ENCODE data around the gene FBXL12.
"Not testable (repeated sequence)": the region's sequence is repeated elsewhere in the genome, so short reads cannot be mapped to it uniquely, and the experiment has no call there.

Gene FBXL12

DNA sequence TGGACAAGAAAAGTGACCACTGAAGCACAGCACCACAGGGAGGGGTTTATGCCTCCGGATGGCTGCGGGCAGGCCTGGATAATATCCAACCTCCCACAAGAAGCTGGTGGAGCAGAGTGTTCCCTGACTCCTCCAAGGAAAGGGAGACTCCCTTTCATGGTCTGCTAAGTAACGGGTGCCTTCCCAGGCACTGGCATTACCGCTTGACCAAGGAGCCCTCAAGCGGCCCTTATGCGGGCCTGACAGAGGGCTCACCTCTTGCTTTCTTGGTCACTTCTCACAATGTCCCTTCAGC lies 27.9 kb downstream of the FBXL12 start:
- not testable (repeated sequence) for FAIRE-seq

DNA sequence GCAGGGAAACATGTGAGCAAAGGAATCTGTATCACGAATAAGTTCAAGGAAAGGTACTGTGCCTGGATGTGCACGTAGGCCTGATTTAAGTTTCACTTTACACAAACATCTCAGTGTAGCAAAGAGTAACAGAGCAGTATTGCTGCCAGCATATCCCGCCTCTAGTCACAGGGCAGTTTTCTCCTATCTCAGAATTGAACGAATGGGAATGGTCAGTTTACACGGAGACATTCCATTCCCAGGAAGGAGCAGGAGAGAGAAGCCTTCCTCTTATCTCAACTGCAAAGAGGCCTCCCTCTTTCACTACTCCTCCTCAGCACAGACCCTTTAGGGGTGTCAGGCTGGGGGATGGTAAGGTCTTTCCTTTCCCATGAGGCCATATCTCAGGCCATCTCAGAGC lies 29.3 kb downstream of the FBXL12 start:
- FAIRE-seq, result not testable (repeated sequence)

DNA sequence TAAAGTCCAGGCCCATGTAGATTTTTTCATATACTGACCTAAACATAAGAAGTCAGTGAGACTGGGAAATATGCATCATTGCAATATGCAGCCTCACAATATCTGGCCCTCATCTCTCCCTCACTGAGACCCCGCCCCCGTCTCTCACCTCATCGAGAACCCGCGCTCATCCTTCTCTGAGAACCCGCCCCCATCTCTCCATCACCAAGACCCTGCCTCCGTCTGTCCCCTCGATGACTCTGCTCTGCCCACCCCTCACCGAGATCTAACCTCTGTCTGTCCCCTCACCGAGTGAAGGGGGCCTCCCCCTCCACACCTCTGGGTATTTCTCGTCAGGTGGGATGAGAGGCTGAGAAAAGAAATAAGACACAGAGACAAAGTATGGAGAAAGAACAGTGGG lies 29.8 kb downstream of the FBXL12 start:
- FAIRE-seq, result no peak

DNA sequence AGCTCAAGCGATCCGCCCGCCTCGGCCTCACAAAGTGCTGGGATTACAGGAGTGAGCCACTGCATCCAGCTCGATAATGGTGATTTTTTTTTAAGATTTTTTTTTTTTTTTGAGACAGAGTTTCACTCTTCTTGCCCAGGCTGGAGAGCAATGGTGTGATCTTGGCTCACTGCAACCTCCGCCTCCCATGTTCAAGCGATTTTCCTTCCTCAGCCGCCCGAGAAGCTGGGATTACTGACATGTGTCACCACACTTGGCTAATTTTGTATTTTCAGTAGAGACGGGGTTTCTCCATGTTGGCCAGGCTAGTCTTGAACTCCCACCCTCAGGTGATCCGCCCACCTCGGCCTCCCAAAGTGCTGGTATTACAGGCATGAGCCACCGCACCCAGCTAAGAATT lies 30.3 kb downstream of the FBXL12 start:
- not testable (repeated sequence) for FAIRE-seq

DNA sequence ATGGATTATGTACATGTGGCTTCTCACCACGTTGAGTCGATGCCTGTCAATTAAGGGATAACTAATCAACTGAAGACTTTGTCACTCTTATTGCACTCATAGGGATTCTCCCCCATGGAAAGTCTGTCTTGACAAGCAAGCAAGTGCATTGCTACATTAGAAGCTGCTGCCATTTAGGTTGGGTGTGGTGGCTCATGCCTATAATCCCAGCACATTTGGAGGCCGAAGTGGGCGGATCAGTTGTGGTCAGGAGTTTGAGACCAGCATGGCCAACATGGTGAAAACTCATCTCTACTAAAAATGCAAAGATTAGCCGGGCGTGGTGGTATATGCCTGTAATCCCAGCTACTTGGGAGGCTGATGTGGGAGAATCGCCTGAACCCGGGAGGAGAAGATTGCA lies 32.1 kb downstream of the FBXL12 start:
- FAIRE-seq, result no peak

DNA sequence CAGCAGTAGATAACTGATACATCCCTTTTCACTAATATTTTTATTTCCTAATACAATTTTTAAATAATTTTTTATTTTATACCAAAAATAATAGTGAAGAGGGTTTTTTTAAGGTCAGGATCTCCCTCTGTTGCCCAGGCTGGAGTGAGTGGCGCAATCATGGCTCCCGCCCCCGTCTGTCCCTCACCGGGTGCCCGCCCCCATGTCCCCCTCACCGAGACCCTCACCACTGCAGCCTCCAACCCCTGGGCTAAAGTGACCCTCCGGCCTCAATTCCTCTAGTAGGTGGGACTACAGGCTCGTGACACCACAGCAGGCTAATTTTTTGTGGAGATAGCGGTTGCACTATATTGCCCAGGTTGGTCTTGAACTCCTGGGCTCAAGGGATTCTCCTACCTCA lies 32.5 kb downstream of the FBXL12 start:
- no peak for FAIRE-seq

DNA sequence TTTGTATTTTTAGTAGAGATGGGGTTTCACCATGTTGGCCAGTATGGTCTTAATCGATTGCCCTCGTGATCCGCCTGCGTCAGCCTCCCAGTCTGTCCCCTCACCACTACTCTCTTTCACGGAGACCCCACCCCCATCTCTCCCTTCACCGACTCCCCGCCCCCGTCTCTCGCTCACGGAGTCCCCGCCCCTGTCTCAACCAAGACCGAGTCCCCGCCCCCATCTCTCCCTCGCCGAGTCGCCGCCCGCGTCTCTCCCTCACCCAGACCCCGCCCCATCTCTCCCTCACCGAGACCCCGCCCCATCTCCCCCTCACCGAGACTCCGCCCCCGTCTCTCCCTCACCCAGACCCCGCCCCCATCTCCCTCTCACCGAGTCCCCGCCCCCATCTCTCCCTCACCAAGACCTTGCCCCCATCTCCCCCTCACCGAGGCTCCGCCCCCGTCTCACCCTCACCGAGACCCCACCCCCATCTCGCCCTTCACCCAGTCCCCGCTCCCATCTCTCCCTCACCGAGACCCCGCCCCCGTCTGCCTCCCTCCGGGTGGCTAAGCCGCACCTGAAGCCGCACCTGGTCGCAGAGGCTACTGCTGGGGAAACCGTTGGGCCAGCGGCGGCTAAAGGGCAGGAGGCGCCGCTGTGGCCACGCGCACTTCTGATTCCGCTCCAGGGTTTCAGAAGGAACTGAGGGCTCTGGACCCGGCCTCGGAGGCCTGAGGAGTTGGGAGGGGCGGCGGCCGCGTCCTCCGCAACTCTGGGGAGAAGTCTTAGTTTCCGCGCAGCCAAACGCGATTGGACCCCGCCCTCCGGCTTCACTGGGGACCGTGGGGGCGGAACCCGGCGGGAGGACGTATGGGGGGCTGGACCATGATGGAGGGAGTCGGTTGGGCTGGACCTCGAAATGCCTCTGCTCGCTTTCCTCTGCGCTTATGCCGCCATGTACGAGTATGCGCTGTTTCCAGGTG lies 33.2 kb downstream of the FBXL12 start:
- no peak for FAIRE-seq

DNA sequence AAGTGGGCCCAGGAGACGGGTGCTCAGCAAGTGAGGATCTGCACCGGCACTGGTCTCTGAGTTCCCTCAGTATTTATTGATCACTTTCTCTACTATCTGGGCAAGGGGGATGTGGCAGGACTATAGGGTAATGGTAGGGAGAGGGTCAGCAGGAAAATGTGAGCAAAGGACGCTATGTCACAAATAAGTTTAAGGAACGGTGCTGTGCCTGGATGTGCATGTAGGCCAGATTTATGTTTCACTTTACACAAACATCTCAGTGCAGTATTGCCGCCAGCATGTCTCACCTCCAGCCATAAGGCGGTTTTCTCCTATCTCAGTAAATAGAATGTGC lies 34.7 kb downstream of the FBXL12 start:
- not testable (repeated sequence) for FAIRE-seq

DNA sequence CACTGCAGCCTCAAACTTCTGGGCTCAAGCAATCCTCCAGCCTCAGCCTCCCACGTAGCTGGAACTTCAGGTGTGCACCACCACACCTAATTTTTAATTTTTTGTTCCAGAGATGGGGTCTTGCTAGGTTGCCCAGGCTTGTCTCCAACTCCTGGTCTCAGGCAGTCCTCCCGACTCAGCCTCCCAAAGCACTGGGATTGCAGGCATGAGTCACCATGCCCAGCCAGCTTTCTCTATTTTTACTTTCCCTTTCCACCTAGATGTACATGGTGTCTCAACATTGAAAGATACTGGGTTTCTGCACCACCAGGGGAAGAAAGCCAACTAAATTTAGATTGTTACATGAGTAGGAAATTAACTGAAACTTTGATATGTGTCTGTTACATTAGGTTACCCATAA lies 36.5 kb downstream of the FBXL12 start:
- no peak for FAIRE-seq

DNA sequence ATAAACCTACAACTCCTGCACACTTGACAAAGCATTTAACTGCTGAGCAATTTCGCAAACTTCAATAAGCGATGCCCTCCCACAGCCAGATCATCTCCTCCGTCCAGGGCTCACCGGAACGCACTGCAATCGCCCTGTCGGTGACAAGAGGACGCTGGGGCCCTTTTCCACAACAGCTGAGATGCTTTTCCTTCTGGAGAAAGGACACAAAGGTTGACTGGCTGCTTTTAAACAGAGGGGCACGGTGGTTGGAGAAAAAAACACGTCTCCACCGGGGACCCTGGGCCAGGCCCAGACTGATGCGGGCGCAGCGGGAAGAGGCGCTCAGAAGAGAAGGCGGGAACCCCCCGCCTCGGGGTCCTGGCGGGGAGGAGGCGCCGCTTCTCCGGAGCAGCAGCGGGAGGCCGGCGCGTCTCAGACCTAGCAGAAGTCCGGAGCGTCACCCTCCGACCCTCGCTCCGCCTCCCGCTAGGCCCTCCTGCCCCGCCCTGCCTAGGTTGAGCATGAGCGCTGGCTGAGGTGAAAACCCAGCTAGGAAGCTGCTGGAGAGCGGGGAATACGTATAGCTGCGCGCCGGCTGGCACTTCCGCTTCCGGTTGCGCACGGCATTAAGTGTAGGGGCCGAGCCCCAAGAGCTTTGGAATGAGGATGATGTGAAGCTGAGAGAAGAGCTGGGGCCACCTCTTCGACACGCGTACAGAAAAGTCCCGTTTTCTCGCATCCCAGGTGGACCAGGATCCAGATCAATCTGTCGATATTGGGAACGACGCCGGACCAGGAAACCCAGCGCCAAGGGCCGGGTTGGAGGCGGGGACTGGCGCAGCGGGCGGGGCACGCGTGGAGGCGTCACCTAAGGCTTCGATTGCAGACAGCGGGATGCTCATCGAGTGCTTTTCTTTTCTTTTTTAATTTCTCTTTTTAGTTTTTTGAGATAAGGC lies 50.4 kb downstream of the FBXL12 start, which contains the start of gene ZNF846:
ZNF846 (minus strand) TSS at position 564 of the 938 bp plus-strand sequence. CDS start 3,788 bp downstream, outside the sequence.
- no peak for FAIRE-seq

Measured in islet of Langerhans (tissue), 1 donor.